Activated naive CD4-positive, alpha-beta T cell treated with anti-CD3 and anti-CD28 coated beads, Interleukin-2, amount 50 U/mL, for 72 hours (primary cell): ENCODE results near the gene SUCLG2. TPM values are rescaled to one million over a fixed set of nuclear protein-coding genes. Genes with fewer than 3 reads are reported as not detected.
A peak's percentile ranks its signal among the peaks of the same experiment; 100 is the strongest.

Experiments used
- ATAC-seq, 2 donors: fragments of 150-1000 bp; cut with Tn5 transposase; 2 replicates each; pipeline ENCODE4 v1.10.0; 2021; ENCODE audit warnings: mild to moderate bottlenecking in 2 of 2, moderate library complexity in 2 of 2
- DNase-seq, 2 donors: peaks; one replicate each; pipeline ENCODE4 v3.0.0; 2021 to 2022; ENCODE audit warnings: low spot score in 2 of 2
- H3K27ac Mint-ChIP-seq, 2 donors: one replicate each; pipeline ENCODE4 v1.8.0; 2022; ENCODE audit warnings: mild to moderate bottlenecking in 2 of 2, mixed read lengths in 2 of 2
- H3K36me3 Mint-ChIP-seq, 2 donors: one replicate each; pipeline ENCODE4 v1.8.0; 2022; ENCODE audit warnings: mixed read lengths in 2 of 2
- H3K9me3 Mint-ChIP-seq, 2 donors: one replicate each; pipeline ENCODE4 v1.8.0; 2022; ENCODE audit warnings: mixed read lengths in 2 of 2
- total RNA-seq, 2 donors: library from RNA; stranded (reverse); gene quantifications; one replicate each; pipeline ENCODE4 v1.2.3, GENCODE V29; 2022

SUCLG2 gene
- total RNA-seq, 2 donors from 2014 or later, result 48.1 to 70.6 TPM

- peak overlapping the region in 1 of 2 donors; percentile 95 for H3K27ac Mint-ChIP-seq
- no peak for ATAC-seq
- peaks cover 14 to 15% of the 10 kb centered on the region in 2 donors for H3K9me3 Mint-ChIP-seq
- peaks cover 25 to 33% of the 10 kb centered on the region in 2 donors for H3K36me3 Mint-ChIP-seq
- DNase-seq, result no peak
Measured at GRCh38 chr3:67656614-67657013, 2.2 kb upstream of the SUCLG2 start.

DNA sequence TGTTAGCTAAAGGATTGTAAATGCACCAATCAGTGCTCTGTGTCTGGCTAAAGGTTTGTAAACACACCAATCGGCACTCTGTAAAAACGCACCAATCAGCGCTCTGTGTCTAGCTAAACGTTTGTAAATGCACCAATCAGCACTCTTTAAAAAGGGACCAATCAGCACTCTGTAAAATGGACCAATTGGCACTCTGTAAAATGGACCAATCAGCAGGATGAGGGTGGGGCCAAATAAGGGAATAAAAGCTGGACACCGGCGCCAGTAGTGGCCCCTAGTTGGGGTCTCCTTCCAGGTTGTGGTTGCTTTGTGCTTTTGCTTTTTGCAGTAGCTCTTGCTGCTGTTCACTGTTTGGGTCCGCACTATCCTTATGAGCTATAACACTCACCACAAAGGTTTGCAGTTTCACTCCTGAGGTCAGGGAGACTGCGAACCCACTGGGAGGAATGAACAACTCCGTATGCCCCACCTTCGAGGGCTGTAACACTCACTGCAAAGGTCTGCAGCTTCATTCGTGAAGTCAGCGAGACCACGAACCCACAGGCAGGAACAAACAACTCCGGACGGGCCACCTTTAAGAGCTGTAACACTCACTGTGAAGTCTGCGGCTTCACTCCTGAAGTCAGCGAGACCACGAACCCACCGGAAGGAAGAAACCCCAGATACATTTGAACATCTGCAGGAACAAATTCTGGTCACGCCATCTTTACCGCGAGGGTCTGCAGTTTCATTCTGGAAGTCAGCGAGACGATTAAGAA is 1.1 kb upstream of the SUCLG2 start:
- ATAC-seq (peak; percentile 88 to 89), DNase-seq (peak; percentile 67 to 90)
- Mint-ChIP-seq H3K36me3 (peaks cover 29 to 37% of the 10 kb centered on the region in 2 donors), H3K9me3 (peaks cover 14 to 15% of the 10 kb centered on the region in 2 donors), H3K27ac (peak overlapping the region; percentile 65 to 95)

DNA sequence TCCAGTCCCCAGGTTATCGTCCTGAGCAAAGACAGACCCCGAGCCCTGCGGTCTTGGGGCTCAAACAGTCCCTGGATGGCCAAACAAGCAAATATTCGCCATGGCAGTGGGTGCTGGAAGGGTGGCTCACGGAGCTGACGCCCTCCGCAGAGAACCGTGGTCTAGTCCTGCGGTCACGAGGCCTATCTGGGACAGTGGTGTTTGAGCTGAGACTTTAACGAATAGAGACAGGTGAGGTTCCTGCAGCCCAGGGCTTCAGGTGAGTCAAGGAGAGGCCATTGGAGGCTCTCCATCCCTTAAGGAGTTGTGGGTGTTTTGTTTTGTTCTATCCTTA is 399 bp upstream of the SUCLG2 start:
- Mint-ChIP-seq H3K27ac (peak overlapping the region; percentile 65 to 95), H3K9me3 (peaks cover 14 to 15% of the 10 kb centered on the region in 2 donors), H3K36me3 (peaks cover 29 to 37% of the 10 kb centered on the region in 2 donors)
- peak in 1 of 2 donors; percentile 4 for ATAC-seq
- DNase-seq, result no peak

- ATAC-seq (no peak), DNase-seq (no peak)
- Mint-ChIP-seq H3K36me3 (peaks cover 32 to 40% of the 10 kb centered on the region in 2 donors), H3K27ac (peak overlapping the region; percentile 72 to 95), H3K9me3 (peaks cover 14 to 15% of the 10 kb centered on the region in 2 donors)
Measured at GRCh38 chr3:67653425-67654098, 850 bp downstream of the SUCLG2 start.

DNA sequence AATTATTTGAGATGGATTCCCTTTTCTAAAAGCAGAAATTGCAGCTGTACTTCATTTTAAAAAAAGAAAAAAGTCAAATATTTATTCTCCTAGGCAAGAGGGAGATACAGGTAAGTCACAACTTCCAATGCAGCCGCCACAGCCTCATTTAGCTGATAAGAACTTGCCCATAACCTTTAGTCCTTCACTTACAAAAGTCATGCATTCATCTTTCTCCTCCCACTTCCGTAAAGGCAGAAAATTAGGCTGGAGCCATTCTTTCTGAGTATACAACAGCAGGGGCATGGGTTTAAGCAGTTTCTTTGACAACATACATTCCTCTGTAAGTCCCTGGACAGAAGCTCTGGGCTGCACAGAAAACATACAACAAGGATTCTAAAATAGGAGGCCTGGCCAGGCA is 4.3 kb downstream of the SUCLG2 start:
- ATAC-seq (no peak), DNase-seq (no peak)
- H3K9me3 Mint-ChIP-seq, result peaks cover 3 to 10% of the 10 kb centered on the region in 2 donors
- H3K36me3 Mint-ChIP-seq, result peaks cover 37 to 52% of the 10 kb centered on the region in 2 donors
- H3K27ac Mint-ChIP-seq, result no peak overlapping the region

DNA sequence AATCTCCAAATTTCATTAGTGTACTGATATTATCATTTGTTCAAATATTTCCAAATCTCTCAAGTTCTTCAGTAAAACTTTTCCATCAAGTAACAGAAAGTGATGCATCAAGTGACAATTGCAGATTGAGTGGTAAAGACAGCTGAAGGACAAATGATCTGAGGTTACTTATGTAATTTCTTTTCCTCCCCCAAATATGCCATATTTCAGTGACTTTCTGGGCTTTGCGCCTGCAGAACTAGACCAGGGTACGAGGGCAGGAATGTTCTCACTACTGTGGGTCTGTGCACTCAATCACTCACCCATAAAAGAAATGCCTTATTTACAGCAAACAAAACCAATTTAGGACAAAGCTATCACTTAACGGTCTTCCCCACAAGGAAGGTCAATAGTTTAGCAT is 4.7 kb downstream of the SUCLG2 start:
- H3K27ac Mint-ChIP-seq, result no peak overlapping the region
- H3K36me3 Mint-ChIP-seq, result peaks cover 33 to 56% of the 10 kb centered on the region in 2 donors

GRCh38 chr3:67648701-67649100 is 5.7 kb downstream of the SUCLG2 start:
- DNase-seq, result no peak
- H3K9me3 Mint-ChIP-seq, result peaks cover 0 to 10% of the 10 kb centered on the region in 2 donors
- ATAC-seq, result no peak
- H3K27ac Mint-ChIP-seq, result no peak overlapping the region
- H3K36me3 Mint-ChIP-seq, result peaks cover 34 to 66% of the 10 kb centered on the region in 2 donors

More for the DNA sequence above, 4.7 kb downstream of the SUCLG2 start:
- no peak for ATAC-seq
- no peak for DNase-seq
- H3K9me3 Mint-ChIP-seq, result peaks cover 0 to 10% of the 10 kb centered on the region in 2 donors

DNA sequence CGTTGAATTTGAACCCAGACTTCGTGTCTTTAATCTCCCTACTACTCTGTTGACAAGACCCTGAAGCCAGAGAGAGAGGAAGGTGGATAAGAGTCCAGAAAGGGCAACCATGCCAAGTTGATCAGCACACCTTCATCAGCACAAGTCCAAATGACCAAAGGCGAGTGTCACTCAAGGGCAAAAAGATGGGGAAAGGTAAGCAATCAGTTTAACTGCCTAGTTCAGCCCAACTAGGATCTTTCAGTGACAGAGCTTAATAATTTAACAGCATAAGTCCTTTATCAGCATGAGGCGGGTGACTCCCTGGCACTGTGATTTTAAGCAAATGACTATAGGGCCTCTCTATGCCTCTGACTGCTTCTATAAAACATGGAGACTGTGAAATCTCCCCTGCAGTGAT is 6.2 kb downstream of the SUCLG2 start:
- no peak for DNase-seq
- no peak for ATAC-seq
- H3K27ac Mint-ChIP-seq, result no peak overlapping the region
- peaks cover 38 to 69% of the 10 kb centered on the region in 2 donors for H3K36me3 Mint-ChIP-seq
- H3K9me3 Mint-ChIP-seq, result peaks cover 0 to 10% of the 10 kb centered on the region in 2 donors

DNA sequence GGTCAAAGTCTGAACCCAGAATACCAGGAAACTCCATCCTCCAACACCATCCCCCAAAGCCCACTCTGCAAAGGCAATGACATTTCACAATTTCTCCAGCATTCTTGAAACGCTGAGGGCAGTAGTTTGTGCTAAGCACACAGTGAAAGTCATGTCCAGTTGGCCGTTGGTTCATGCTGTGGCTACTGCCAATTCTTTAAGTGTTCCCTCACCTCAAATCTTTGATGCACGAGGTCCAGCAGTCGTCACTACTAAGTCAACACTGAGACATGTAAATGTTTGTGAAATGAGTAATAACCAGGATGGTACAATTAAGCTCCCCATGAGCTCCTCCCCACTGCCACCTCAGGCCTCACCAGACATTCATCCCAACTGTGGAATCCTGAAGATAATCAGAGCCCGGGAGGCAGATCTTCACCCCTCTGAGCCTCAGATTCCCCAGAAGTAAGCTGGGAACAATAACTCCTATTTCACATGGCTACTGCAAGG is 7.0 kb downstream of the SUCLG2 start:
- Mint-ChIP-seq H3K36me3 (peaks cover 37 to 62% of the 10 kb centered on the region in 2 donors), H3K9me3 (peaks cover 0 to 10% of the 10 kb centered on the region in 2 donors), H3K27ac (no peak overlapping the region)
- no peak for ATAC-seq
- no peak for DNase-seq

DNA sequence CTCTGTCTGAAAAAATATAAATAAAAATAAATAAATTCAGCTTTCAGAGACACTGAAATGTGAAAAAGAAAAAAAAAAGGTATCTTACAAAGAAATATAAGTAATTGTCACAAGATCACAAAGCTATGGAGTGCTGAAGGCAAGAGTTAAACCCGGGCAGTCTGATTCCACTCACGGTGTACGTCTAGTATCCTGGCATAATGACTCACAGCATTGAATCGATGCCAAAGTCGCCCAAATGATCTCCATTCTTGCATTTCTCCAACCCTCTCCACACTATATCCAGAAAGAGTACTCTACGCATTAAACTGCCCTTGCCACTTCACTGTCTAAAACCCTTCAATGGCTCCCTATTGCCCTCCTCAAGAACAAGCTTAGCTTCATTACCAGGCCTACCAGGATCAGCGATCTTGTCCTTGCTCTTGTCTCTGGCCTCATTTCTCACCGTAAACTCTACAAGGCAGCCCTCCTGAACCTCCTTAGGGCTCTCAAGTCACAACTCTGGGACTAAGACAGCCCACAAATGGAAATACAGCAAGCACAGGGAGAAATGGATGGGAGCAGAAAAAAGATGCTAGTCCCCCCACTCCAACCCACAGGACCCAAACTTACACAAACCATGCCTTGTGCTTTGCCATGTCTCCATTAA is 7.7 kb downstream of the SUCLG2 start:
- no peak for ATAC-seq
- Mint-ChIP-seq H3K9me3 (peaks cover 0 to 6% of the 10 kb centered on the region in 2 donors), H3K36me3 (peaks cover 30 to 55% of the 10 kb centered on the region in 2 donors), H3K27ac (no peak overlapping the region)
- DNase-seq, result no peak

GRCh38 chr3:67644827-67645226 is 9.6 kb downstream of the SUCLG2 start:
- peaks cover 31 to 63% of the 10 kb centered on the region in 2 donors for H3K36me3 Mint-ChIP-seq
- H3K9me3 Mint-ChIP-seq, result peaks cover 0 to 9% of the 10 kb centered on the region in 2 donors
- no peak for DNase-seq
- ATAC-seq, result no peak
- no peak overlapping the region for H3K27ac Mint-ChIP-seq

DNA sequence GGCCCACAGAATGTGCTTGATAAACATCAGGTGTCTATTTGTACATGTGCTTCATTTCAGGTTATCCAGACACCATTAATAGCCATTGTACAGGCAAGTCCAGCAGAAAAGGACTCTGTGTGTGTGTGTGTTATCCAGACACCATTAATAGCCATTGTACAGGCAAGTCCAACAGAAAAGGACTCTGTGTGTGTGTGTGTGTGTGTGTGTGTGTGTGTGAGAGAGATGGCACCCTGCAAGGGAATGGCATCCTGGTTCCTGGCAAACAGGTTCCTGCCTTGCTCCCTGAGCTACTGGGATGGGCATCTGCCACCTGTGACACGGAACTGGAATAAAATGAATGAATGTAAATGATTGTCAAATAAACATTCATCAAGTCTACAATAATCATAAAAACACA is 11.7 kb downstream of the SUCLG2 start:
- no peak overlapping the region for H3K27ac Mint-ChIP-seq

DNA sequence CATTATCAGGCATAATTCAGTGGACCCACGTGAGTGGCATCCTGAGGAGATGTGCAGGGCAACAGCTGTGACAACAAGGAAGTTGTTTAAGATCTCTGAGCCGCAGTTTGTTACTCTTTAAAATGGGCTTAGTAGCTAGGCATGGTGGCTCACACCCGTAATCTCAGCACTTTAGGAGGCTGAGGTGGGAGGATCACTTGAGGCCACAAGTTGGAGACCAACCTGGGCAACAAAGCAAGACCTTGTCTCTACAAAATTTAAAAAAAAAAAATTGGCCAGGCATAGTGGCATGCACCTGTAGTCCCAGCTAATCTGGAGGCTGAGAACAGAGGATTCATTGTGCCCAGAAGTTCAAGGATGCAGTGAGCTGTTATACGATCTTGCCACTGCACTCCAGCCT is 12.2 kb downstream of the SUCLG2 start:
- Mint-ChIP-seq H3K9me3 (peaks cover 0 to 9% of the 10 kb centered on the region in 2 donors), H3K27ac (no peak overlapping the region), H3K36me3 (peaks cover 20 to 63% of the 10 kb centered on the region in 2 donors)
- no peak for DNase-seq
- no peak for ATAC-seq

More for the DNA sequence above, 11.7 kb downstream of the SUCLG2 start:
- H3K36me3 Mint-ChIP-seq, result peaks cover 21 to 63% of the 10 kb centered on the region in 2 donors
- no peak for ATAC-seq
- H3K9me3 Mint-ChIP-seq, result peaks cover 0 to 9% of the 10 kb centered on the region in 2 donors
- no peak for DNase-seq

GRCh38 chr3:67641451-67641850 is 13.0 kb downstream of the SUCLG2 start:
- ATAC-seq (peak; percentile 78 to 89), DNase-seq (no peak)
- Mint-ChIP-seq H3K27ac (no peak overlapping the region), H3K36me3 (peaks cover 15 to 61% of the 10 kb centered on the region in 2 donors), H3K9me3 (peaks cover 0 to 3% of the 10 kb centered on the region in 2 donors)

- DNase-seq (no peak), ATAC-seq (no peak)
- no peak overlapping the region for H3K27ac Mint-ChIP-seq
- peaks cover 0 to 3% of the 10 kb centered on the region in 2 donors for H3K9me3 Mint-ChIP-seq
- peaks cover 15 to 60% of the 10 kb centered on the region in 2 donors for H3K36me3 Mint-ChIP-seq
Measured at GRCh38 chr3:67640023-67640660, 14.3 kb downstream of the SUCLG2 start.

DNA sequence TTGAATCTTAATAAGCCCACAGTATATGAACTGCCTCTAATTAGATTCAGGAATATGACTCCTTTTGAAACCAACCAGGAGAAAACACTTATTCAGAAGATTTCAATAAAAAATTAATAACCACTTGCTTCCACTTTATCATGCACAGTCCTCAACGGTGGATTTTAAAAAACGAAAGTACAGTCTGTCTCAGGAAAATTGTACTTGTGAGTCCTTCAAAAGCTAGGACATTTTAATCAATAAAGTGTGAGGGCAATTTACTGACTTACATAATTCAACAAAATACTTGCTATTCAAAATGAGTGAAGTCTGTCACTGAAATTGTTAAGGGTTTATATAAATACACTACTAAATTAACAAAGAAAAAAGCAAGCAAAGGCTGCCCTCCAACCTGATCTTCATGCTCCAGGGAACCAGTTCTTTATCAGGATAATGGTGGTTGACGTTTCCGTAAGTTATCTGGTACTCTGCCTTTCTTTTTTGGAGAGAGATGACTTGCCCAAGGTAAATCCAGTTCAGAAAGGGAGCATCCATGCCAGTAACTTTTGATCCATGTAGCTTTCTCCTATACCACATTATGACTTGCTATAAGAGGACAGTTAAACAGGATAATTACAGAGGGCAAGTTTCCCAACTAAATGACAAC is 17.0 kb downstream of the SUCLG2 start:
- ATAC-seq, result no peak
- H3K36me3 Mint-ChIP-seq, result peaks cover 12 to 50% of the 10 kb centered on the region in 2 donors

More for the DNA sequence above, 17.0 kb downstream of the SUCLG2 start:
- DNase-seq, result no peak
- Mint-ChIP-seq H3K27ac (peak overlapping the region in 1 of 2 donors; percentile 32), H3K9me3 (peaks cover 0 to 3% of the 10 kb centered on the region in 2 donors)
